Fibroblast of skin of right biceps (primary cell): ENCODE data around the gene KNTC1.
A peak's percentile ranks its signal among the peaks of the same experiment; 100 is the strongest.
"Not testable (repeated sequence)": the region's sequence is repeated elsewhere in the genome, so short reads cannot be mapped to it uniquely, and the experiment has no call there.

Source experiments
- DNase-seq: peaks from one replicate; pipeline ENCODE4 v3.0.0-alpha.2; 2013

The KNTC1 gene

GRCh38 chr12:122526683-122527477 is at the start of gene KNTC1, which contains the start of gene RSRC2:
KNTC1 (plus strand) TSS chr12:122527249; CDS start chr12:122530064, 2,815 bp downstream.
RSRC2 (minus strand) TSS chr12:122526936; CDS start chr12:122526853, 83 bp downstream.
- DNase-seq = peak; percentile 100

GRCh38 chr12:122480753-122481152 is 46.3 kb upstream of the KNTC1 start:
- no peak for DNase-seq

GRCh38 chr12:122481861-122482260 is 45.2 kb upstream of the KNTC1 start:
- peak; percentile 11 for DNase-seq

- DNase-seq = no peak
Observed at GRCh38 chr12:122483969-122484368, 43.1 kb upstream of the KNTC1 start.

- DNase-seq = not testable (repeated sequence)
Observed at GRCh38 chr12:122484385-122484784, 42.7 kb upstream of the KNTC1 start.

- peak; percentile 26 for DNase-seq
Observed at GRCh38 chr12:122486360-122486759, 40.7 kb upstream of the KNTC1 start.

- DNase-seq = no peak
Observed at GRCh38 chr12:122486805-122487426, 40.1 kb upstream of the KNTC1 start.

- DNase-seq = not testable (repeated sequence)
Observed at GRCh38 chr12:122487807-122488206, 39.2 kb upstream of the KNTC1 start.

GRCh38 chr12:122489038-122489437 is 38.0 kb upstream of the KNTC1 start:
- DNase-seq = no peak

- no peak for DNase-seq
Observed at GRCh38 chr12:122491991-122492390, 35.1 kb upstream of the KNTC1 start.

GRCh38 chr12:122493222-122493621 is 33.8 kb upstream of the KNTC1 start:
- DNase-seq = not testable (repeated sequence)

- no peak for DNase-seq
Observed at GRCh38 chr12:122495258-122495657, 31.8 kb upstream of the KNTC1 start.

GRCh38 chr12:122499991-122500684 is 26.9 kb upstream of the KNTC1 start:
- peak; percentile 72 for DNase-seq

GRCh38 chr12:122500685-122501488 is 26.2 kb upstream of the KNTC1 start, which contains the start of gene ZCCHC8:
ZCCHC8 (minus strand) TSS chr12:122500932; CDS start chr12:122500840, 92 bp downstream.
- peak; percentile 98 for DNase-seq

GRCh38 chr12:122501489-122501989 is 25.5 kb upstream of the KNTC1 start:
- no peak for DNase-seq

- no peak for DNase-seq
Observed at GRCh38 chr12:122503147-122503751, 23.8 kb upstream of the KNTC1 start.

- DNase-seq = no peak
Observed at GRCh38 chr12:122503783-122504590, 23.1 kb upstream of the KNTC1 start.

GRCh38 chr12:122505419-122506051 is 21.5 kb upstream of the KNTC1 start:
- no peak for DNase-seq

- no peak for DNase-seq
Observed at GRCh38 chr12:122506393-122506938, 20.6 kb upstream of the KNTC1 start.

GRCh38 chr12:122508163-122508562 is 18.9 kb upstream of the KNTC1 start:
- DNase-seq = no peak
